Ecto neural progenitor cell (in vitro differentiated cells): ENCODE data around the gene KLHL40.

ENCODE experiments used
- DNase-seq: peaks from one replicate; pipeline ENCODE4 v3.0.0-alpha.2; 2018; ENCODE audit warnings: low spot score

Gene KLHL40

DNA sequence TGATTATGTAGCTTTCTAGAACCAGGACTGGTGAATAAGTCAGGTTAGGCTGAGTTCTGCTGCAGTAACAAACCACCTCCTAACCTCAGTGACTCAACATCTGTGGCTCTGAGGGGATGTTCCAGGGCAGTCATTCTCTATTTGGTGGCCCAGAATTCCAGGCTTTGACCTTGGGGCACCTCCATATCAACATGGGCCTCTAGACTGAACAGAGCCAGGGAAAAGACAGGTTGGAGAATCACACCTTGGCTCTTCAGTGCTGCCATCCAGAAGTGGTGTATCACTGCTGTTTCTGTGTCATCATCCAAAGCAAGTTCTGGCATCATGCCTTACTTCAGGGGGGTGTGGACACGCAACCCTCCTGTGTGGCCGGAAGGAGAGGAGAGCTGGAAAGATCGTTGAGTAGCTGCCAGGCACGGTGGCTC is 16.5 kb upstream of the KLHL40 start:
- no peak for DNase-seq

DNA sequence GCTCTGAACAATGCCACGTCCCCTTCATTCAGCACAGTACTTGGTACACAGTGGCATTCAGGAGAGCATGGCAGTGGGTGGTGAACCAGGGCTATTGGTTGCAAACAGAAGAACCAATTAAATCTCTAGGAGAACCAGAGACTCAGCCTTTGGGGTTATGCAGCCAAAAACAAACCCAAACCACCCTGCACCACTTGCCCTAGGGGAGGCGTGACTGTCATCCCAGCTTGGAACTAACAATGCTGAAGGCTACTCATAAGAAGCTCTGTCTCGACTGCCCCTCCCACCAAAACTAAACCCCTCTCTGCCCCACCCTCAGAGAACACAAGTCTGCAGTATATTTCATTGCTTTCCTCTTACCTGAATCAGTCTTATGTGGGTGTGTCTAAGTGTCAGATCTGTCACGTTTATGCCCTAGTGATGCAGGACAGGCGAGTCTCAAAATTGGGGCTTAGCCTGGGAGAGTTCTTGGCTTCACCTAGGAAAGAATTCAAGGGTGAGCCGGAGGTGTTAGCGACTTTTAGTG is 15.2 kb upstream of the KLHL40 start:
- DNase-seq: no peak

DNA sequence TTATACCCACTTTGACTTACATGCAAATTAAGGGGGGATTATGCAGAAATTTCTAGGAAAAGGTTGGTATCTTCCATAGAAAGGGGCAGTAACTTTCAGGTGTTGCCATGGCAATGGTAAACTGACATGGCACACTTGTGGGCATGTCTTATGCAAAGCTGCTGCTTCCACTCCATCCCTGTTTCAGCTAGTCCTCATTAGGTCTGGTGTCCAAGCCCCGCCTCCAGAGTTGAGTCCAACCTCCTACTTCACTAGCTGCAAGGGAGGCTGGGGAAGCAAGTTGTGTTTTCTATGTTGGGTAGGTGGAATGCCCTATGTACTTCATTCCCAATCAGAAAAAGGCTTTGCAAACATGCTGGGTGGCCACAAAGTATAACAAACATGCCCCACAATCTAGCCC is 14.7 kb upstream of the KLHL40 start:
- DNase-seq: no peak

DNA sequence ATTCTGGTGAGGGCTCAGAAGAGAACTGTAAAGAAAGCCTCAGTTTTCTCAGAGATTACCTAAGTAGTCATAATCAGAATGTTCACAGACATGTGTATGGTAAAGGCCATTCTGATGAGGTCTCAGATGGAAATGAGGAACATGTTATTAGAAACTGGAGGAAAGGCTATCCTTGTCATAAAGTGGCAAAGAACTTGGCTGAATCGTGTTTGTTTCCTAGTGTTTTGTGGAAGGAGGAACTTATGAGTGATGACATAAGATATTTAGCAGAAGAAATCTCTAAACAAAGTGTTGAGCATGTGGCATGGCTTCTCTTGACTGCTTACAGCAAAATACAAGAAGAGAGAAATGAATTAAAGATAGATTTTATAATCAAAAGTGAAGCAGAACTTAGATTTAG is 12.8 kb upstream of the KLHL40 start:
- no peak for DNase-seq

DNA sequence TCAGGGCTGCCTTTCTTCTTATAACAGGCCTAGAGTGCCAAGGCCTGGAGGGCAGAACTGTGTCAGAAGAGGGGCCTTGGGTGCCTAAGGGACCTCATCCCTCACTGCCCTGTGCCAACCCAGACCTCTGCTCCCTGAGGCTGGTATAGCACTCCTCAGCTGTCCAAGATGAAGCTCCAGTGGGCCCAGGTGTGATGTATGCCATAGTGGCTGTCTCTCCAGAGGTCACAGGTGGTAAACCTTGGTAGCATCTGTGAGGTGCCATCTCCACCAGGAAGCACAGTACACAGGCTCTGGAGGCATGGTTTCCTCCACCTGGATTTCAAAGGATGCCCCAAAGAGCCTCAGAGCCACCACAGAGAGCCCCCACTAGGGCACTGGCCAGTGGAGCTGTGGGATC is 12.3 kb upstream of the KLHL40 start:
- no peak for DNase-seq

DNA sequence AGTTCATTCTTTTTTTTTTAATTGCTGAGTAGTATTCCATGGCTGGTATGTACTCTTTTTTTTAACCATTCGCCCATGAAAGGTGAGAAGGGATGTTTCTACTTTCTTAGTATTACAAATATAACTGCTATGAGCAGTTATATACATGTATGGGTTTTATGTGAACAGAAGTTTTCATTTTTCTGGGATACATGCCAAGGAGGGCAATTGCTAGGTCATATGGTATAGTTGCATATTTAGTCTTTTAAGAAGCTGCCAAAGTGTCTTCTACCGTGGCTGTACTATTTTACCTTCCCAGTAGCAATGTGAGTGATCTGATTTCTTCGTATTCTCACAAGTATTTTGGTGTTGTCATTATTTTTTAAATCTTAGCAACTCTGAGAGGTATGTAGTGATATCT is 11.2 kb upstream of the KLHL40 start:
- DNase-seq: no peak

DNA sequence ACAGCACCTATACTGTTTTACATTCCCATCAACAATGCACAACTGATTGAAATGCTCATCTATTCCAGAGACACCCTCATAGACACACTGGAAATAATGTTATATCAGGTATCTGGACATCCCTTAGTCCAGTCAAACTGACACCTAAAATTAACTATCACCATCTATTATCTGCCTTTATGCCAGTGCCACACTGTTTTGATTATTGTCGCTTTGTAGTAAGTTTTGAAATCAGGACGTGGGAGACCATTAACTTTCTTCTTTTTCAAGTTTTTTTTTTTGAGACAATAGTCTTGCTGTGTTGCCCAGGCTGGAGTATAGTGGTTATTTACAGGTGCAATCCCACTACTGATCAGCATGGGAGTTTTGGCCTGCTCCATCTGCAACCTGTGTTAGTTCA is 9.4 kb upstream of the KLHL40 start:
- no peak for DNase-seq

DNA sequence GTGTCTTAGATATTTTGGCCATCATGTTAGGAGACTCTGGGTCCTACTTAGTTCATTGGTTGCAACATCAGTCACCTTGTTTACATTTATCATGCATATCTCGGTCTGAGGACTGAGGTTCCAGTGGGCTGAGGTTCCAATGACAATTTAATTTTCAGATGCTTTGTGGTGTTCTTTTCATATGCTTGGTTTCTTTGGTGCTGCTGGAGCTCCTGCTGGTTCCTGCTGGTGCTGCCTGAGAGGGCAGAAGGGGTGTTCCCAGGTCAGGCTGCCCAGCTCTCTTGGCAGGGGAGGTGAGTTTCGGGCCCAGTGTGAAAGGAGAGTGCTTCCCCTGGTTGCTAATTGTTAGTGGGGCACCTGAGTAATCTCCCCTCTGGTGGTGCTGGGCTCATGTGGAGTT is 6.9 kb upstream of the KLHL40 start:
- DNase-seq: no peak

DNA sequence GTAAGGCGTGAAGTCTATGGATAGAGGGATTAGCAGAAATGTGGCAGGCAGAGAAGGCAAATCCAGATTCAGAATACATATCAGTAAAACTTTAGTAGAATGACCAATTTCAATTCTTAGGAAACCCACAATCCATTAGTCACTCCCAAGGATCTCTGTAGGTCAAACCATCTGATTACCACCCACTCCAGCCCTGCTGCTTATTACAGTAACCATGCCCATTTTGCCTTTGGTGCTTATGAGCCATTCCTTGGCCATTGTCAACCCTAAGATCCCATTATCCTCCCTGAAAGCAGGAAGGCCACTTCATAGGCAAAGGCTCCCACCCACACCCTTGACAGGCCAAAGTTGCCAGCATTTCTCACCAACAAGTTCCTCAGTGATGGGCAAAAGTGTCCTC is 5.1 kb upstream of the KLHL40 start:
- DNase-seq: no peak

DNA sequence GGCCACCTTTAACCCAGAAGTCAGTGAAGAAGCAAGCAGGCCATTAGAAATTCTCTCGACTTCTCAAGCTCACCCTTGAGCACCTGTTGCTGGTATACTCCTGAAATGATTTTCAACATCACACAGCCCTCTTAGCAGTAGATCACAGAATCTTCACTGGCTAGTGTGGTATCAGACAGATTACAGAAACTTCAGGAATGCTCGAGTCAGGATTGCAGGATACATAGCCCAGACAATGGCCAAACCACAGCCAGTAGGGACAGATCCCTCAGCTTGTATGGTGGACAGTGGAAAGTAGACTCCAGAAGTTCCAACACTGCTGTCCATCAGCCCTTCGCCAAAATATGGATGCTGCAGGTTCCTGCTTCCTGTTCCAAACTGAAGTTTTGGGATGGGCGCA is 4.5 kb upstream of the KLHL40 start:
- no peak for DNase-seq

DNA sequence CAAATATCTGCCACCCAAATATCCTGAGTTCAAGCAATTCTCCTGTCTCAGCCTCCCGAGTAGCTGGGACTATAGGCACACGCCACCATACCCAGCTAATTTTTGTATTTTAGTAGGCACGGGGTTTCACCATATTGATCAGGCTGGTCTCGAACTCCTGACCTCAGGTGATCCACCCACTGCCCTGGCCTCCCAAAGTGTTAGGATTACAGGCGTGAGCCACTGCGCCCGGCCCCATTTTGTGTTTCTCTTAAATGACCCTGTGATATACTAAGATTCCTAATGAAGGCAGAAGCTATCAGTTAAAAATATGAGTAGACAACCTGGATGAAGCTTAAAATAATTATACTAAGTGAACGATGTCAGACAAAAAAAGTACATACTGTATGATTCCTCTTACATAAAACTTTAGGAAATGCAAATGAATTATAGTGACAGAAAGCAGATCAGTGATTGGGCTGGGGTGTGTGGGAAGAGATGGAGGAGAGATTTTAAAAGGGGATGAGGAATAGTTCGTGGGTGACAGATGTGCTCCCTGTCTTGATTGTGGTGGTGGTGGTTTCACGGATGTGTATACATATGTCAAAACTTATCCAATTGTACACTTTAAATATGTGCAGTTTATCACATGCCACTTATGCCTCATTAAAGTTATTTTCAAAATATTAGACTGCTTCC is 3.8 kb upstream of the KLHL40 start:
- no peak for DNase-seq

DNA sequence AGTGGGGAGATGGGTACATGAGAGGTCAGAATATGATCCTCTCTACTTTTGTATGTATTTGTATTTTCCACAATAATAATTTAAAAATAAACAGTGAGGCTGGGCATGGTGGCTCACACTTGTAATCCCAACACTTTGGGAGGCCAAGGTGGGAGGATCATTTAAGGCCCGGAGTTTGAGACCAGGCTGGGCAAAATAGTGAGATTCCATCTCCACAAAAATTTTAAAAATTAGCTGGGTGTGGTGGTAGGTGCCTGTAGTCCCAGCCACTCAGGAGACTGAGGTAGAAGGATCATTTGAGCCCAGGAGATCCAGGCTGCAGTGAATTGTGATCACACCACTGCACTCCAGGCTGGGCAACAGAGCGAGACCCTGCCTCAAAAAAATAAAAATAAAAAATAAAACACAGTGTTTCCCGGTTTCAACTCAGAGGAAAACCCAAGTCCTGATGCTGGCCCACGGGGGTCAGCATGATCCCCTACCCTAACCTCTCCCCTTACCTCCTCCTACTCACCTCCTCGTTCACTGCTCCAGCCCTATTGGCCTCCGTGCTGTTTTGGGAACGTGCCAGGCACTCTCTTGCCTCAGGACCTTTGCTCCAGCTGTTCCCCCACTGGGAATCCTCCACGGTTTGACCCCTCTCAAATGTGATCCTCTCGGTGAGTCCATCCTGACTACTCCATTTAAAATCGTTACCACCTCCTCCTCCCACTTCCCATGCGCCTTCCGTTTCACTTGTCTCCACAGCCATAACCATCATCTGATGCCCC is 2.9 kb upstream of the KLHL40 start:
- DNase-seq: no peak

DNA sequence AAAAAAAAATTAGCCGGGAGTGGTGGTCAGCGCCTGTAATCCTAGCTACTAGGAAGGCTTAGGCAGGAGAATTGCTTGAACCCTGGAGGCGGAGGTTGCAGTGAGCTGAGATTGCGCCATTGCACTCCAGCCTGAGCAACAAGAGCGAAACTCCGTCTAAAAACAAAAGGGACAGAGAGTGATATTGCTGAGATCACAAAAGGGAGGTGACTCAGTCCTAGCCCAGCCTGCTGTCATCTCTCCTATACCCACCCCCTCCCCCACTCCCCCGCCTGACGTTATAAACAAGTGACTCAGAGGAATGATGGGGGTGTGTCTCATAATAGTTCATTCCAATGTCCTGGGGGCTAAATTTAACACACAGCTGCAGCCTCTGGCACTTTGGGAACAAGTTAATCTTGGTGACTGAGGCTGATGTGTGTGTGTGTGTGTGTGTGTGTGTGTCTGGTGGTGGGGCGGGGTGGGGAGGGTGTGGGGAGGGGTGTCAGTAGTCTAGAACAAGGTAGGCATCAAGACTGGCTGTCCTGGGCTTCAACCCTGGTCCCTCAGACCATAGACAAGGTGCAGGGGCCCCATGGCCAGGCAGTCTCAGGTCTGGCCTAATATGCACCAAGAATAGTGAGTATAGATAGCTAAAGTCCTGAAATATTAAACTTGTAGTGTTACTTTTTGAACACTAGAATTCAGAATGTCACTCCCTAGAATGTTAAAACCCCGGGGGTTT is 1.3 kb upstream of the KLHL40 start:
- DNase-seq: no peak

DNA sequence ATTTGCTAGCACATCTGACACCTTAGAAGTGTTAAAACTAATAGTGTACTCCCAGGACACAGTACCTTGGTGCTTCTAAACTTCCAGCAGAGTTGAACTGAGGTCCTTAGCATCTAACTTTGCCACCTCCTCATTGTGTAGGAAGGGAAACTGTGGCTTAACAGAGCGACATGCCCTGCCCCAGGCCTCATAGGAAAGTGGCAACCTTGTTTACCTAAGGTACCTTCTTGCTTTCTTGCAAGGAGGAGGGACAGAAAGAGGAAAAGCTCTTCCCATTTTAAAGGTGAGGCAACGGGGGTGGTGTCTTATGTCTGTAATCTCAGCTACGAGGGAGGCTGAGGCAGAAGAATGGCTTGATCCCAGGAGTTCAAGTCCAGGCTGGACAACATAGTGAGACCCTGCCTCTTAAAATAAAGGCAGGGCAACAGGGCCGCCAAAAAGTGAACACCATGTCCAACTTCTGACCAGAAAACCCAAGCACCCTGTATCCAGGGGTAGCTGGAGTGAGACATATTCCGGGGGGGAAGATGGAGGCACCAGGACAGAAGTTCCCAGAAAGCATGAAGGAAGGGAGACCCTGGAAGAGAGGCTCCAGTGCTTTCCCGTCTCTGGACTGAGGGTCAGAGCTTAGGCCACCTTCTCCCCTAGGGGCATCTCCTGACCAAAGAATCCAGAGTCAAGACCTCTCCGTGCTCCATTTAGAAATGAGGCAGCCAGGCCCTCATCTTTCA is 540 bp upstream of the KLHL40 start:
- DNase-seq: no peak

DNA sequence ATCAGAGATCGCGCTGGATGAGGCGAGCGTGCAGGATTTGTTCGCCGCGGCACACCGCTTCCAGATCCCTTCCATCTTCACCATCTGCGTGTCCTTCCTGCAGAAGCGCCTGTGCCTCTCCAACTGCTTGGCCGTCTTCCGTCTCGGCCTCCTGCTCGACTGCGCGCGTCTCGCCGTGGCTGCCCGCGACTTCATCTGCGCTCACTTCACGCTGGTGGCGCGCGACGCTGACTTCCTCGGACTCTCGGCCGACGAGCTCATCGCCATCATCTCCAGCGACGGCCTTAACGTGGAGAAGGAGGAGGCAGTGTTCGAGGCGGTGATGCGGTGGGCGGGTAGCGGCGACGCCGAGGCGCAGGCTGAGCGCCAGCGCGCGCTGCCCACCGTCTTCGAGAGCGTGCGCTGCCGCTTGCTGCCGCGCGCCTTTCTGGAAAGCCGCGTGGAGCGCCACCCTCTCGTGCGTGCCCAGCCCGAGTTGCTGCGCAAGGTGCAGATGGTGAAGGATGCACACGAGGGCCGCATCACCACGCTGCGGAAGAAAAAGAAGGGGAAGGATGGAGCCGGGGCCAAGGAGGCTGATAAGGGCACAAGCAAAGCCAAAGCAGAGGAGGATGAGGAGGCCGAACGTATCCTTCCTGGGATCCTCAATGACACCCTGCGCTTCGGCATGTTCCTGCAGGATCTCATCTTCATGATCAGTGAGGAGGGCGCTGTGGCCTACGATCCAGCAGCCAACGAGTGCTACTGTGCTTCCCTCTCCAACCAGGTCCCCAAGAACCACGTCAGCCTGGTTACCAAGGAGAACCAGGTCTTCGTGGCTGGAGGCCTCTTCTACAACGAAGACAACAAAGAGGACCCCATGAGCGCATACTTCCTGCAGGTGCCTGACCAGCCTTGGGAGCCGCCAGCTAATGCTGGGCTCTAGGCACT is 819 bp downstream of the KLHL40 start:
- DNase-seq: no peak

DNA sequence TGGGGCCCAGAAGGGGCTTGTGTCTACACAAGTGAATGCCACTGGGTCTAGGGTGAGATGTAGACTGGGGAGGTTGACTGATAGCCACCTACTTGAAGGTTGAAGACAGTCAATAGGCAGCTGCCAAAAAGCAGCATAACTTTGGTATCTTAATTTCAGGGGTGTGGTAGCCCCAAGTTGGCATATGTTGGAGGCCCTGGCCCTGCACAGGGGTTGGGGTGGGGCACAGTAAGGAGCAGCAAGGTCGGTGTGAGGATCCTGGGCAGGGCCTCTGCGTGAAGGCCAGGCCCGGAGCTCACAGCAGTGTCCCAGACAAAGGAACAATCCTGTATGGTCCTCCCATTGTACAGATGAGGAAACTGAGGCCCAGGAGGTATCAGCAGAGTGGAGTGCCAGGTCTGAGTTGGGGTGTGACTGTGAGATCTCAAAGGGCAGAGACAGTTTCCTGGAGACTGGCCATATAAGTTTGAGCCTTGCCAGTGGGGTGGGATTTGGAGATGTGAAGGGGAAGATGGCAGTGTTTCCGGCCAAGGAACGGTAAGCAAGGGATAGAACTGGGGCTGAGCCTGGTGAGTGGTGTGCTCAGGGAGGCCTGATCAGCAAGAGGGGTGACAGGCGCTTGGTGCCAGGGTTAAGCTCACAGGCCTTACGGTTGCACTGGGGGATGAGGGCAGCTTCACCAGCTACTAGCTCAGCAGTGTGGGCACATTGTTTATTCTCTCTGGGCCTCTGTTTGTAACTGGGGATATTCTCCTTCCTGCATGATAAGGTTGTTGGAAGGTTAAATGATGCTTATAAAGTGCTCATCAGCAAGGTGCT is 1.7 kb downstream of the KLHL40 start:
- DNase-seq: no peak

DNA sequence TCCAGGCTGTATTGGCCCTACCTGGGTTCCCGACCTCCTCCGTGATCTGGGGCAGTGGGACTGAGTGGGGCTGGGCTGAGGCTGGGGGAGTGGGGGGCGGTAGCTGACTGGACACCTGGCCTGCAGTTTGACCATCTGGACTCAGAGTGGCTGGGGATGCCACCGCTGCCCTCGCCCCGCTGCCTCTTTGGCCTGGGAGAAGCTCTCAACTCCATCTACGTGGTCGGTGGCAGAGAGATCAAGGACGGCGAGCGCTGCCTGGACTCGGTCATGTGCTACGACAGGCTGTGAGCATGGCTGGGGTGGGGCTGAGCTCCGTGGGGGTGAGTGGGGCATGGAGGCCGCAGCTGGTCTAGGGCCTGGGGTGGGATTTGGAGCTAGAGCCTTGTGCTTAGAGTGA is 2.7 kb downstream of the KLHL40 start:
- DNase-seq: no peak

DNA sequence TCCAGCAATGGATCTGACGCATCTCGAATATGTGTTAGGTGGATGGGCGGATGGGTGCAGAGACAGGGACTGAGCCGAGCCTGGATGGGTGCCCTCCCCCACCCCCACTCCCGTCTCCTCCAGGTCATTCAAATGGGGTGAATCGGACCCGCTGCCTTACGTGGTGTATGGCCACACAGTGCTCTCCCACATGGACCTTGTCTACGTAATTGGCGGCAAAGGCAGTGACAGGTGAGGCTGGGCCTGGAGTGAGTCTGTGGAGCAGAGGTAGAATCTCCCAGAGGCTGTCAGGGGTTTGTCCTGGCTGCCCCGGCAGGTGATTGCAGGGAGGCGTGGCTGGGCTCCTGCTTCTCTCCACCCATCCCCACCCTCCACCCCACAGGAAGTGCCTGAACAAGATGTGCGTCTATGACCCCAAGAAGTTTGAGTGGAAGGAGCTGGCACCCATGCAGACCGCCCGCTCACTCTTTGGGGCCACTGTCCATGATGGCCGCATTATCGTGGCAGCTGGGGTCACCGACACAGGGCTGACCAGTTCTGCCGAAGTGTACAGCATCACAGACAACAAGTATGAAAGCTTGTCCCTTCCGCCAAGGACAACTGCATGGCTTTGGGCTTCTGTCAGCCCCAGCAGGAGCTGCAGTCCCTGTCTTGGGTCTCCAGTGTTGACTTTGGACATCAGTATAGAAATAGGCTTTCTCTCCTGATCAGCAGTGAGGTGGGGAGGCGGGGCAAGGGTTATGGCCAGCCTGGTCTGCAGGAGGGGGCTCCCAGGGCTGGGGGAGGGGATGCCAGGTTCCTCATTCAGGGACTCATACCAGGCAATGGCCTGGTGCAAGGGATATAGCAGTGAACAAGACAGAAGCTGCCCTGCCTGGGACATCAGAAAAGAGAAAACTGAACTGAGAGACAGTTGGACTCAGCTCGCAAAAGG is 3.4 kb downstream of the KLHL40 start:
- no peak for DNase-seq

DNA sequence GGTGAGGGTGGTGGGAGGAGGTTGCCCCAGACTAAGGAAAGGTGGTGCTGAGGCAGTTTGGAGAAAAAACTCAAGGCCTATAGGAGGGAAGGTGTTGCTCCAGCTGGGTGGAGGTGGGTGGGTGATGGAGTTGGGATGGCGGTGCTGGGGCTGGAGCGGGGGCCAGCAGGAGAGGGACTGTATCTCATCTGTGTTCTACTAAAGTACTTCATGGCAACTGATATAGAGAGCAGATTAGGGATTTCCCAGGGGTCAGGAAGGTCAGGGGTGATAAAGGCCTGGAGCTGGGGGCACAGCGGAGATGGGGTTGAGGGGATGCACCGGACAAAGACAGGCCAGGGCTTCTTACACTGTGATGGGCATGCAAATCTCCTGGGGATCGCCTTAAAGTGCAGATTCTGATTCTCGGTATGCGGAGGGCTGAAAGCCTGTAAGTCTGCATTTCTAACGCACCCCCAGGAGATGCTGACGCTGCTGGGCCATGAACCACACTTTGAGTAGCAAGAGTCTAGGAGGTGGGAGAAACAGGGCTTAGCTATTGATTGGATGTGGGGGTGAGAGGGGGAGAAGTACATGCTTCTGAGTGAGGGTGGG is 4.2 kb downstream of the KLHL40 start:
- DNase-seq: no peak
